ENCODE measurements around the gene IFIT3. TPM values are rescaled to one million over a fixed set of nuclear protein-coding genes. Genes with fewer than 3 reads are reported as not detected.

The IFIT3 gene
- total and polyA plus RNA-seq, 2 donors (not counting 1 experiment from before 2014, with no cell fraction given) = 1.5 to 4.2 TPM

GRCh38 chr10:89360157-89360556 lies 32.4 kb downstream of the IFIT3 start:
- Mint-ChIP-seq H3K9me3 (ENCODE audit: insufficient read depth) (no peaks in the 10 kb centered on the region), H3K4me1 (peaks cover 13% of the 10 kb centered on the region), H3K27ac (no peak overlapping the region), H3K4me3 (no peak overlapping the region), H3K27me3 (no peaks in the 10 kb centered on the region)
- ATAC-seq (ENCODE audit: low read depth) (no peak), DNase-seq (no peak)
- Histone ChIP-seq H3K36me3 (replicated peaks in 1 of 2; ENCODE audit: control extremely low read depth in 1 of 2, control insufficient read depth in 1 of 2, extremely low read depth in 1 of 2, insufficient read depth in 2 of 2, low read length in 1 of 2) (no peaks in the 10 kb centered on the region), H3K79me2 (ENCODE audit: control insufficient read depth, insufficient read depth, low read length) (no peaks in the 10 kb centered on the region), H2AFZ (ENCODE audit: insufficient read depth, low read depth, low read length, poor library complexity, severe bottlenecking) (no peak overlapping the region), H3K4me2 (replicated peaks; ENCODE audit: low read depth, low read length, poor library complexity, severe bottlenecking) (no peak overlapping the region), H3K4me3 (ENCODE audit: control extremely low read depth in 1 of 5, extremely low read depth in 1 of 5, insufficient read depth in 1 of 5, low read depth in 2 of 5, low read length in 4 of 5) (no peak overlapping the region), H4K20me1 (ENCODE audit: control insufficient read depth, insufficient read depth, low read length, poor library complexity, severe bottlenecking) (no peaks in the 10 kb centered on the region), H3K4me1 (ENCODE audit: control insufficient read depth in 2 of 2, insufficient read depth in 2 of 2, low read length in 2 of 2) (peaks cover 6 to 8% of the 10 kb centered on the region in 2 donors), H3K9ac (ENCODE audit: low read length) (no peak overlapping the region), H3K27ac (ENCODE audit: low read length in 2 of 2) (no peak overlapping the region), H3K9me3 (ENCODE audit: control extremely low read depth in 1 of 3, control insufficient read depth in 2 of 3, insufficient read depth in 1 of 3, low read length in 2 of 3) (no peaks in the 10 kb centered on the region), H3K27me3 (replicated peaks in 1 of 4; ENCODE audit: control extremely low read depth in 1 of 4, control insufficient read depth in 3 of 4, insufficient read depth in 4 of 4, low read length in 3 of 4) (no peaks in the 10 kb centered on the region)
- CTCF ChIA-PET = interaction anchor here (2.4 kb wide), 1 partner anchor 8 kb away, joined by 15 read pairs; no protein-coding TSS in a partner anchor
- POLR2A ChIA-PET = no interaction called here
- intact Hi-C loops (cut with micrococcal nuclease) = no loop called here
- no peak for TF ChIP-seq EZH2 (IDR thresholded peaks at IDR 0.05; ENCODE audit: borderline replicate concordance, insufficient read depth, low read depth, low read length, poor library complexity, severe bottlenecking)
- TF ChIP-seq, protein P1, sequence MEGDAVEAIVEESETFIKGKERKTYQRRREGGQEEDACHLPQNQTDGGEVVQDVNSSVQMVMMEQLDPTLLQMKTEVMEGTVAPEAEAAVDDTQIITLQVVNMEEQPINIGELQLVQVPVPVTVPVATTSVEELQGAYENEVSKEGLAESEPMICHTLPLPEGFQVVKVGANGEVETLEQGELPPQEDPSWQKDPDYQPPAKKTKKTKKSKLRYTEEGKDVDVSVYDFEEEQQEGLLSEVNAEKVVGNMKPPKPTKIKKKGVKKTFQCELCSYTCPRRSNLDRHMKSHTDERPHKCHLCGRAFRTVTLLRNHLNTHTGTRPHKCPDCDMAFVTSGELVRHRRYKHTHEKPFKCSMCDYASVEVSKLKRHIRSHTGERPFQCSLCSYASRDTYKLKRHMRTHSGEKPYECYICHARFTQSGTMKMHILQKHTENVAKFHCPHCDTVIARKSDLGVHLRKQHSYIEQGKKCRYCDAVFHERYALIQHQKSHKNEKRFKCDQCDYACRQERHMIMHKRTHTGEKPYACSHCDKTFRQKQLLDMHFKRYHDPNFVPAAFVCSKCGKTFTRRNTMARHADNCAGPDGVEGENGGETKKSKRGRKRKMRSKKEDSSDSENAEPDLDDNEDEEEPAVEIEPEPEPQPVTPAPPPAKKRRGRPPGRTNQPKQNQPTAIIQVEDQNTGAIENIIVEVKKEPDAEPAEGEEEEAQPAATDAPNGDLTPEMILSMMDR (IDR thresholded peaks at IDR 0.05) = no peak

DNA sequence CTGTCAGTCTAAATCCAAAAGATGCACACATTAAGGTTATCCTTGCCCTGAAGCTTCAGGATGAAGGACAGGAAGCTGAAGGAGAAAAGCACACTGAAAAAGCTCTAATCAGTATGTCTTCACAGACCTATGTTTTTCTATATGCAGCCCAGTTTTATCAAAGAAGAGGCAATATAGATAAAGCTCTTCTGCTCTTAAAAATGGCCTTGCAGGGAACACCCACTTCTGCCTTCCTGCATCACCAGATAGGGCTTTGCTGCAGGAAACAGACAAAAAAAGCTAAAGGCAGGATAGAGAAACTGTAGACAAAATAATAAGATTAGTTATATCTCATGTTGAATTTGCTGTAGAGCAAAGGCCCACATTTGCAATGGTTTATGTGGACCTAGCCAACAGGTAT lies 35.1 kb downstream of the IFIT3 start:
- no peak overlapping the region for H3K27ac ChIP-seq (ENCODE audit: low read length in 2 of 2)
- no peak overlapping the region for H3K4me2 ChIP-seq (replicated peaks; ENCODE audit: low read depth, low read length, poor library complexity, severe bottlenecking)
- no peaks in the 10 kb centered on the region for H3K9me3 ChIP-seq (ENCODE audit: control extremely low read depth in 1 of 3, control insufficient read depth in 2 of 3, insufficient read depth in 1 of 3, low read length in 2 of 3)
- no peaks in the 10 kb centered on the region for H3K79me2 ChIP-seq (ENCODE audit: control insufficient read depth, insufficient read depth, low read length)
- H3K4me3 Mint-ChIP-seq = no peak overlapping the region
- H3K4me1 Mint-ChIP-seq = peaks cover 17% of the 10 kb centered on the region
- H3K9ac ChIP-seq (ENCODE audit: low read length) = no peak overlapping the region
- ATAC-seq (ENCODE audit: low read depth) (no peak), DNase-seq (no peak)
- no peaks in the 10 kb centered on the region for H3K9me3 Mint-ChIP-seq (ENCODE audit: insufficient read depth)
- no peaks in the 10 kb centered on the region for H3K36me3 ChIP-seq (replicated peaks in 1 of 2; ENCODE audit: control extremely low read depth in 1 of 2, control insufficient read depth in 1 of 2, extremely low read depth in 1 of 2, insufficient read depth in 2 of 2, low read length in 1 of 2)
- intact Hi-C loops (cut with micrococcal nuclease) = no loop called here
- H3K4me3 ChIP-seq (ENCODE audit: control extremely low read depth in 1 of 5, extremely low read depth in 1 of 5, insufficient read depth in 1 of 5, low read depth in 2 of 5, low read length in 4 of 5) = no peak overlapping the region
- no peaks in the 10 kb centered on the region for H3K27me3 Mint-ChIP-seq
- TF ChIP-seq EZH2 (IDR thresholded peaks at IDR 0.05; ENCODE audit: borderline replicate concordance, insufficient read depth, low read depth, low read length, poor library complexity, severe bottlenecking) = no peak
- TF ChIP-seq, protein P1 (IDR thresholded peaks at IDR 0.05) = no peak
- H2AFZ ChIP-seq (ENCODE audit: insufficient read depth, low read depth, low read length, poor library complexity, severe bottlenecking) = no peak overlapping the region
- ChIA-PET POLR2A (no interaction called here), CTCF (interaction anchor here (1.1 to 1.2 kb wide), 2 partner anchors 61 to 104 kb away, joined by 3 read pairs; partner anchors contain the start of gene IFIT2)
- H4K20me1 ChIP-seq (ENCODE audit: control insufficient read depth, insufficient read depth, low read length, poor library complexity, severe bottlenecking) = no peaks in the 10 kb centered on the region
- H3K27ac Mint-ChIP-seq = no peak overlapping the region
- peaks cover 6 to 8% of the 10 kb centered on the region in 2 donors for H3K4me1 ChIP-seq (ENCODE audit: control insufficient read depth in 2 of 2, insufficient read depth in 2 of 2, low read length in 2 of 2)
- no peaks in the 10 kb centered on the region for H3K27me3 ChIP-seq (replicated peaks in 1 of 4; ENCODE audit: control extremely low read depth in 1 of 4, control insufficient read depth in 3 of 4, insufficient read depth in 4 of 4, low read length in 3 of 4)
